ENCODE results near the gene ZNF592. TPM values are rescaled to one million over a fixed set of nuclear protein-coding genes. Genes with fewer than 3 reads are reported as not detected.

Gene ZNF592
- total RNA-seq, 4 donors from 2014 or later: 25.6 to 47.6 (median 40.9) TPM

DNA sequence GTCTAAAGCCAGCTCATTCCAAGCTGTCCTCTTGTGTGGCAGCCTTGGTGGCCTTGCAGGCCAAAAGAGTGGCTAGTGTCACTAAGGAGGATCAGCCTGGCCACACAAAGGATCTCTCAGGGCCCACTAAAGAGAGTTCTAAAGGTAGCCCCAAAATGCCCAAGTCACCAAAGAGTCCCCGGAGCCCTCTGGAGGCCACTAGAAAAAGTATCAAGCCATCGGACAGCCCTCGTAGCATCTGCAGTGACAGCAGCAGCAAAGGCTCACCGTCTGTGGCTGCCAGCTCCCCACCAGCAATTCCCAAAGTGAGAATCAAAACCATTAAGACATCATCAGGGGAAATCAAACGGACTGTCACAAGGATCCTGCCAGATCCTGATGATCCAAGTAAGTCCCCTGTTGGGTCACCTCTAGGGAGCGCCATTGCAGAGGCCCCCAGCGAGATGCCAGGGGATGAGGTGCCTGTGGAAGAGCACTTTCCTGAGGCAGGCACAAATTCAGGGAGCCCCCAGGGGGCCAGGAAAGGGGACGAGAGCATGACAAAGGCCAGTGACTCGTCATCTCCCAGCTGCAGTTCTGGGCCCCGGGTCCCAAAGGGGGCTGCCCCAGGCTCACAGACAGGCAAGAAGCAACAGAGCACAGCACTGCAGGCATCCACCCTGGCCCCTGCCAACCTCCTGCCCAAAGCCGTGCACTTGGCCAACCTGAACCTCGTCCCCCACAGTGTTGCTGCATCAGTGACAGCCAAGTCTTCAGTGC is 35.3 kb downstream of the ZNF592 start:
- DNase-seq: no peak
- H3K27me3 ChIP-seq: no peaks in the 10 kb centered on the region
- H3K36me3 ChIP-seq: peaks cover 0 to 50% (median 0%) of the 10 kb centered on the region in 3 donors

DNA sequence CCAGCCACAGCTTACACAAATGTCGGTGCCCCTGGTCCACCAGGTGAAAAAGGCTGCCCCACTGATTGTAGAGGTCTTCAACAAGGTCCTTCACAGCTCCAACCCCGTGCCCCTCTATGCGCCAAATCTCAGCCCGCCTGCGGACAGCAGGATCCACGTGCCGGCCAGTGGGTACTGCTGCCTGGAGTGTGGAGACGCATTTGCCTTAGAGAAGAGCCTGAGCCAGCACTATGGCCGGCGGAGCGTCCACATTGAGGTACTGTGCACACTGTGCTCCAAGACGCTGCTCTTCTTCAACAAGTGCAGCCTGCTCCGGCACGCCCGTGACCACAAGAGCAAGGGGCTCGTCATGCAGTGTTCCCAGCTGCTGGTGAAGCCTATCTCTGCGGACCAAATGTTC is 35.9 kb downstream of the ZNF592 start:
- Histone ChIP-seq H3K27ac (no peak overlapping the region), H3K27me3 (no peaks in the 10 kb centered on the region), H3K36me3 (peaks cover 0 to 48% (median 0%) of the 10 kb centered on the region in 3 donors), H3K9me3 (no peaks in the 10 kb centered on the region), H3K4me1 (no peaks in the 10 kb centered on the region), H3K4me3 (no peak overlapping the region)
- no peak for TF ChIP-seq POLR2A (IDR thresholded peaks at IDR 0.05)
- TF ChIP-seq, protein P1, sequence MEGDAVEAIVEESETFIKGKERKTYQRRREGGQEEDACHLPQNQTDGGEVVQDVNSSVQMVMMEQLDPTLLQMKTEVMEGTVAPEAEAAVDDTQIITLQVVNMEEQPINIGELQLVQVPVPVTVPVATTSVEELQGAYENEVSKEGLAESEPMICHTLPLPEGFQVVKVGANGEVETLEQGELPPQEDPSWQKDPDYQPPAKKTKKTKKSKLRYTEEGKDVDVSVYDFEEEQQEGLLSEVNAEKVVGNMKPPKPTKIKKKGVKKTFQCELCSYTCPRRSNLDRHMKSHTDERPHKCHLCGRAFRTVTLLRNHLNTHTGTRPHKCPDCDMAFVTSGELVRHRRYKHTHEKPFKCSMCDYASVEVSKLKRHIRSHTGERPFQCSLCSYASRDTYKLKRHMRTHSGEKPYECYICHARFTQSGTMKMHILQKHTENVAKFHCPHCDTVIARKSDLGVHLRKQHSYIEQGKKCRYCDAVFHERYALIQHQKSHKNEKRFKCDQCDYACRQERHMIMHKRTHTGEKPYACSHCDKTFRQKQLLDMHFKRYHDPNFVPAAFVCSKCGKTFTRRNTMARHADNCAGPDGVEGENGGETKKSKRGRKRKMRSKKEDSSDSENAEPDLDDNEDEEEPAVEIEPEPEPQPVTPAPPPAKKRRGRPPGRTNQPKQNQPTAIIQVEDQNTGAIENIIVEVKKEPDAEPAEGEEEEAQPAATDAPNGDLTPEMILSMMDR (IDR thresholded peaks at IDR 0.05): no peak
- no peak for DNase-seq

More for the DNA sequence above, 35.3 kb downstream of the ZNF592 start:
- Histone ChIP-seq H3K9me3 (no peaks in the 10 kb centered on the region), H3K4me3 (no peak overlapping the region), H3K4me1 (no peaks in the 10 kb centered on the region), H3K27ac (no peak overlapping the region)
- no peak for TF ChIP-seq POLR2A (IDR thresholded peaks at IDR 0.05)
- TF ChIP-seq, protein P1 (IDR thresholded peaks at IDR 0.05): no peak

DNA sequence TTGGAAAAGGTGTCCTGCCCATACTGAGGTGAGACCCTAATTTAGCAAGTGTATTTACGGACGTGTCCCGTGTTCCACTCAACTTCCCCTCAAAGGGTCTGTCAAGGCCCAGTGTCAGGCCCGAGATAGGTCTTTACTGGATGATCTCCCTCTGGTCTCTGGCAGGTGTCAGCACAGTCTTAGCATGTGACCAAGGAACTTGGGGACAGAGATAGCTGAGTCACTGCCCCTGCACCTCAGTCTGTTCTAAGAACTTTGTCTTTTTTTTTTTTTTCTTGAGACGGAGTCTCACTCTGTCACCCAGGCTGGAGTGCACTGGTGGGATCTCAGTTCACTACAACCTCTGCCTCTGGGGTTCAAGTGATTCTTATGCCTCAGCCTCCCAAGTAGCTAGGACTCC is 36.7 kb downstream of the ZNF592 start:
- peaks cover 0 to 48% (median 0%) of the 10 kb centered on the region in 3 donors for H3K36me3 ChIP-seq
- no peaks in the 10 kb centered on the region for H3K27me3 ChIP-seq
- TF ChIP-seq, protein P1 (IDR thresholded peaks at IDR 0.05): no peak
- no peak for TF ChIP-seq POLR2A (IDR thresholded peaks at IDR 0.05)
- H3K9me3 ChIP-seq: no peaks in the 10 kb centered on the region
- H3K27ac ChIP-seq: no peak overlapping the region
- no peaks in the 10 kb centered on the region for H3K4me1 ChIP-seq
- no peak overlapping the region for H3K4me3 ChIP-seq
- DNase-seq: no peak

DNA sequence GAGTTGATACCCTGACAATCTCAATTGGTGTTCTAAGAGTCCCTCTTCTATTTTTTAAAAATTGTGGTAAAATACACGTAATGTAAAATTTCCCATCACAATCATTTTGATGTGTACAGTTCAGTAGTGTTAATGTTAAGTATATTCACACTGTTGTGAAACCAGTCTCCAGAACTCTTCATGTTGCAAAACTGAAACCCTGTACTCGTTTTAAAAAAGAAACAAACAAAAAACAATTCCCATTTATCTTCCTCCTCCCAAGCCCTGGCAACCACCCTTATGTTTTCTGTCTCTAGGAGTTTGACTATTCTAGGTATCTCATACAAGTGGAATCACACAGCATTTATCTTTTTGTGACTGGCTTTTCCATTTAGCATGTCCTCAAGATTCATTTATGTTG is 40.1 kb downstream of the ZNF592 start:
- Histone ChIP-seq H3K27me3 (no peaks in the 10 kb centered on the region), H3K36me3 (peaks cover 0 to 60% (median 0%) of the 10 kb centered on the region in 3 donors), H3K27ac (no peak overlapping the region), H3K9me3 (no peaks in the 10 kb centered on the region), H3K4me1 (no peaks in the 10 kb centered on the region), H3K4me3 (no peak overlapping the region)
- TF ChIP-seq, protein P1 (IDR thresholded peaks at IDR 0.05): no peak
- TF ChIP-seq POLR2A (IDR thresholded peaks at IDR 0.05): no peak
- no peak for DNase-seq

DNA sequence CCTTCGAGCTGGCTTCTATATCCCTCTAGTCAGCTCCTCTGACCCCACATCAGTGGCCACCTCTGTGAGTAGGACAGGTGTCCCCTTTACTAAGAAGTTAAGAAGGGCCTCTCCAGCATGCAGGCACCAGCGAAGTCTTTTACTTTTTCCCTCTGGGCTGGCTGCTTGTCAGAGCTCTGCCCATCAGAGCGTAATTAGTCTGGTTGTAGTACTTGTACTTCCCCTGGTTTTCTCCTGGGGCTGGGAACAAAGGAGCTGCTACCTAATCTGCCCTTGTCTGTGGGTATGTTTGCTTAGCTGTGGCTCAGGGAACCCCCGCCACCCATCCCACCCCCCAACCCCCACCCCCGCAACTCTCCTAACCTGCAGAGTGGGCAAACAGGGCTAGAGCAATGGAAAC is 41.4 kb downstream of the ZNF592 start:
- H3K9me3 ChIP-seq: no peaks in the 10 kb centered on the region

More for the DNA sequence above, 41.4 kb downstream of the ZNF592 start:
- no peak for TF ChIP-seq POLR2A (IDR thresholded peaks at IDR 0.05)
- TF ChIP-seq, protein P1 (IDR thresholded peaks at IDR 0.05): no peak
- DNase-seq: no peak
- Histone ChIP-seq H3K27me3 (no peaks in the 10 kb centered on the region), H3K27ac (no peak overlapping the region), H3K4me3 (no peak overlapping the region), H3K36me3 (peaks cover 0 to 58% (median 0%) of the 10 kb centered on the region in 3 donors), H3K4me1 (no peaks in the 10 kb centered on the region)
